ENCODE measurements around the gene ARNT2. TPM values are rescaled to one million over a fixed set of nuclear protein-coding genes. Genes with fewer than 3 reads are reported as not detected.

The ARNT2 gene
- total RNA-seq, 1 experiment from 2014 or later: 7.0 TPM

DNA sequence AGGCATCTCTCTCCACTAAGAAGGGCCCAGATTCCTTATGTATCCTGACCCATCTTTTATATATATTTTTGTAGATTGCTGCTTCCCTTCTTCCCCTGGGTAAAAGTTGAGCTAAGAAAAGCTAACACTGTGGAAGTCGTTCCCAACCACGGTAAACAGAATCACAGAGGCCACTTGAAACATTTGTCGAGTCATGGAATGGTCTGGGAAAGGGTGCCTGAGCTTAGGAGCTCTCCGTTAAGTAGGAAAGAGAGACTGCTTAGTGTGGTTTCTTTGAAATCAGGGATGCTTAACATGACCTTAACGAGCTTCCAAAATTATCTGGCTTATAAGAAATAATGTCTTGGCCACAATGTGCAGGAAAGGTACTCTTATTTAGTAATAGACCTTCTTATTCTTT, 45.6 kb downstream of the ARNT2 start:
- ChIA-PET CTCF (interaction anchor here (0.8 to 4.2 kb wide), 9 partner anchors 31 to 528 kb away, joined by 3 to 15 read pairs (median 10); partner anchors contain the start of gene CEMIP), POLR2A (no interaction called here)
- Mint-ChIP-seq H3K4me1 (peaks cover 23% of the 10 kb centered on the region), H3K27me3 (ENCODE audit: low read depth) (no peaks in the 10 kb centered on the region; the same call in 1 of the 2 replicates), H3K4me3 (no peak overlapping the region), H3K9me3 (peaks cover 6% of the 10 kb centered on the region), H3K27ac (no peak overlapping the region), H3K36me3 (no peaks in the 10 kb centered on the region)
- TF ChIP-seq NFE2L1 (CRISPR knock-in tag; IDR thresholded peaks at IDR 0.05) (no peak), GRHL2 (CRISPR knock-in tag; IDR thresholded peaks at IDR 0.05; ENCODE audit: insufficient replicate concordance, severe bottlenecking) (no peak), TEAD1 (CRISPR knock-in tag; IDR thresholded peaks at IDR 0.05) (no peak), SOX15 (CRISPR knock-in tag; IDR thresholded peaks at IDR 0.05) (no peak), ZNF121 (CRISPR knock-in tag; IDR thresholded peaks at IDR 0.05) (no peak), AFF4 (CRISPR knock-in tag; IDR thresholded peaks at IDR 0.05; ENCODE audit: borderline replicate concordance) (no peak)
- TF ChIP-seq, protein P1, sequence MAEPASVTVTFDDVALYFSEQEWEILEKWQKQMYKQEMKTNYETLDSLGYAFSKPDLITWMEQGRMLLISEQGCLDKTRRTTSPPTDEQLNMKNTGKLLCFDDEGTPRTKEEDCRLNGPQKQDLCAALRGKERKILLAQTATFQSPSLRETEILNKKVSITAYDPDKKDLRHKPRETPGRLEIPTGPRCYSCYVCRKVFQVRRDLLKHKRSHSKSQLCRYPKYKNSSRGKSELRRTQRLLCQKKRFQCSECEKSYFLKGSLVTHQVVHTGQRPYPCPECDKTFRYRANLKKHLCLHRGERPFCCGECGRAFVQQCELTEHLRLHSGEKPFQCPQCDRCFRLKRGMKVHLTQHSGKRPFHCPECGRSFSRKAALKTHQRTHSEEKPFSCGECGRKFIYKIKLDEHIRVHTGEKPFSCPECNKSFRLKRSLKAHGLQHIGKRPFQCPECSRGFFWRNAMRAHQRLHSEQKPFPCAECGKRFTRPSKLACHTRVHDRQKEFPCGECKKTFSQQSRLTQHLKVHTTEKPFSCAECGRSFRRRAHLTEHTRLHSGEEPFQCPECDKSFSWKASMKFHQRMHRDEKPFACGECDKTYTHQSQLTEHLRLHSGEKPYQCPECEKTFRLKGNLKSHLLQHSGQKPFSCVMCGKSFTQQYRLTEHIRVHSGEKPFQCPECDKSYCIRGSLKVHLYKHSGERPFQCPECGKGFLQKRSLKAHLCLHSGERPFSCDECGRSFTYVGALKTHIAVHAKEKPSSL (CRISPR knock-in tag; conservative IDR thresholded peaks at IDR 0.05): no peak
- no peak for ATAC-seq
- DNase-seq (ENCODE audit: low spot score): no peak

DNA sequence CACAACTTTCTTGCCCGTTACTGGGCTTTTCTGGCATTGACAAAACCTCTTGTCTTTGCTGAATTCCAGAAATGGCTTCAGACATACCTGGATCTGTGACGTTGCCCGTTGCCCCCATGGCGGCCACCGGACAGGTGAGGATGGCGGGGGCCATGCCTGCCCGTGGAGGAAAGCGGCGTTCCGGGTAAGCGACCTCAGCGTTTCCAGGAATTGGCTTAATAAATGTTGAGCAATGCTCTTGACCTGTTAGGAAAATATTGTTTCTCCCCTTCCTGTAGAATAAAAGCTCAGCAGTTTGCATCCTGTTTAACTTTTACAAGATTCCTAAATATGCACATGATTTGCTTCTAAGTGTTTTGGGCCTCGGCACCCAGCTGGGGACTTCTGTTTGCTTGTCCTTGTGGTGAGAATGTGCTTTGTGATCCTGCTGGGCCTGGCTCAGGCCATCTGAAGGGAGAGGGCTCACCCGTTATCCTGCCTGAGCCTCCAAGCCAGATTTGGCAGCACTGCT, 46.7 kb downstream of the ARNT2 start:
- Mint-ChIP-seq H3K4me3 (no peak overlapping the region), H3K27ac (no peak overlapping the region), H3K36me3 (no peaks in the 10 kb centered on the region), H3K9me3 (peaks cover 6% of the 10 kb centered on the region), H3K27me3 (ENCODE audit: low read depth) (no peaks in the 10 kb centered on the region; the same call in 1 of the 2 replicates), H3K4me1 (peaks cover 27% of the 10 kb centered on the region)
- ATAC-seq (peak; percentile 75), DNase-seq (ENCODE audit: low spot score) (peak; percentile 29)
- ChIA-PET POLR2A (interaction anchor here (0.6 kb wide), 1 partner anchor 262 kb away, joined by 3 read pairs; no protein-coding TSS in a partner anchor), CTCF (interaction anchor here (0.8 to 4.2 kb wide), 7 partner anchors 32 to 517 kb away, joined by 3 to 15 read pairs (median 10); partner anchors contain the start of gene CEMIP)
- TF ChIP-seq, protein P2, sequence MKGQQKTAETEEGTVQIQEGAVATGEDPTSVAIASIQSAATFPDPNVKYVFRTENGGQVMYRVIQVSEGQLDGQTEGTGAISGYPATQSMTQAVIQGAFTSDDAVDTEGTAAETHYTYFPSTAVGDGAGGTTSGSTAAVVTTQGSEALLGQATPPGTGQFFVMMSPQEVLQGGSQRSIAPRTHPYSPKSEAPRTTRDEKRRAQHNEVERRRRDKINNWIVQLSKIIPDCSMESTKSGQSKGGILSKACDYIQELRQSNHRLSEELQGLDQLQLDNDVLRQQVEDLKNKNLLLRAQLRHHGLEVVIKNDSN (CRISPR knock-in tag; IDR thresholded peaks at IDR 0.05): no peak
- TF ChIP-seq E2F5 (CRISPR knock-in tag; IDR thresholded peaks at IDR 0.05) (no peak), ZNF423 (CRISPR knock-in tag; IDR thresholded peaks at IDR 0.05) (peak; percentile 47; the same call in 1 of the 2 replicates), SP1 (CRISPR knock-in tag; conservative IDR thresholded peaks at IDR 0.05) (0 out of 2 replicates have a peak, but pooled peaks have one; percentile 21)
- TF ChIP-seq, protein P3, sequence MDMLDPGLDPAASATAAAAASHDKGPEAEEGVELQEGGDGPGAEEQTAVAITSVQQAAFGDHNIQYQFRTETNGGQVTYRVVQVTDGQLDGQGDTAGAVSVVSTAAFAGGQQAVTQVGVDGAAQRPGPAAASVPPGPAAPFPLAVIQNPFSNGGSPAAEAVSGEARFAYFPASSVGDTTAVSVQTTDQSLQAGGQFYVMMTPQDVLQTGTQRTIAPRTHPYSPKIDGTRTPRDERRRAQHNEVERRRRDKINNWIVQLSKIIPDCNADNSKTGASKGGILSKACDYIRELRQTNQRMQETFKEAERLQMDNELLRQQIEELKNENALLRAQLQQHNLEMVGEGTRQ (CRISPR knock-in tag; IDR thresholded peaks at IDR 0.05): no peak

DNA sequence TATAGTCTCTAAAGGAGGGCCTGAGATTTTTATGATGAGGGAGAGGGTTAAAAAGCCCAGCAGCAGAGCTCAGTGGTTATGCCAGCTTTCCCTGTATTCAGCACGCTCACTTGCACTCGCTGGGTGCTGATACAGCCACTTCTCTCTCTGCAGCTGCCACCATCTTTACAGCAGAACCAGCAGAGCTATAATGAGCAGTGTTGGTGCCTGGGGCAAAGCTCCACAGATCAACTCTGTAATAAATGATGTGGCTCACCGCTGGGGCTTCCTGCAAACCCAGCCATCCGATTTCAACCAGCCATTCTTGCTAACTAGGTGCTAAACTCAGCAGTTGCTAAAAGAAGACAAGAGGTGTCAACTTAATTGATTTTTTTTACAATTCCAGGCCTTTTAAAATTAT, 48.0 kb downstream of the ARNT2 start:
- Mint-ChIP-seq H3K36me3 (no peaks in the 10 kb centered on the region), H3K27me3 (ENCODE audit: low read depth) (no peaks in the 10 kb centered on the region; the same call in 1 of the 2 replicates), H3K27ac (0 out of 2 replicates have a peak overlapping the region, but pooled peaks have one; percentile 18), H3K4me3 (no peak overlapping the region), H3K9me3 (peaks cover 6% of the 10 kb centered on the region), H3K4me1 (peaks cover 30% of the 10 kb centered on the region)
- no peak for DNase-seq (ENCODE audit: low spot score)
- POLR2A ChIA-PET: no interaction called here
- CTCF ChIA-PET: interaction anchor here (2.5 to 3.2 kb wide), 2 partner anchors 33 to 328 kb away, joined by 11 to 12 read pairs; partner anchors contain the start of gene CEMIP
- ATAC-seq: no peak
- TF ChIP-seq E2F4 (CRISPR knock-in tag; IDR thresholded peaks at IDR 0.05; ENCODE audit: borderline replicate concordance, low read depth): no peak
- TF ChIP-seq, protein P4, sequence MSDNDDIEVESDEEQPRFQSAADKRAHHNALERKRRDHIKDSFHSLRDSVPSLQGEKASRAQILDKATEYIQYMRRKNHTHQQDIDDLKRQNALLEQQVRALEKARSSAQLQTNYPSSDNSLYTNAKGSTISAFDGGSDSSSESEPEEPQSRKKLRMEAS (CRISPR knock-in tag; IDR thresholded peaks at IDR 0.05): no peak
- TF ChIP-seq HMGXB4 (CRISPR knock-in tag; IDR thresholded peaks at IDR 0.05): no peak
- TF ChIP-seq PRRX2 (CRISPR knock-in tag; IDR thresholded peaks at IDR 0.05): no peak
- no peak for TF ChIP-seq EMX1 (CRISPR knock-in tag; IDR thresholded peaks at IDR 0.05)
- TF ChIP-seq, protein P3 (CRISPR knock-in tag; IDR thresholded peaks at IDR 0.05): no peak
- TF ChIP-seq TCF7 (CRISPR knock-in tag; IDR thresholded peaks at IDR 0.05; ENCODE audit: low read depth): no peak
